Activated naive CD8-positive, alpha-beta T cell treated with anti-CD3 and anti-CD28 coated beads, Interleukin-2, amount 50 U/mL, for 24 hours (primary cell): ENCODE measurements around the gene CHSY1.
"Not testable (repeated sequence)": the region's sequence is repeated elsewhere in the genome, so short reads cannot be mapped to it uniquely, and the experiment has no call there.

Source experiments
- ATAC-seq: fragments of 150-1000 bp; cut with Tn5 transposase; one replicate; pipeline ENCODE4 v1.10.0; 2021
- DNase-seq: peaks from one replicate; pipeline ENCODE4 v3.0.0; 2021
- H3K27ac Mint-ChIP-seq: one replicate; pipeline ENCODE4 v1.8.0; 2021; ENCODE audit warnings: mild to moderate bottlenecking, mixed read lengths
- H3K27me3 Mint-ChIP-seq: one replicate; pipeline ENCODE4 v1.8.0; 2021; ENCODE audit warnings: mixed read lengths
- H3K36me3 Mint-ChIP-seq: one replicate; pipeline ENCODE4 v1.8.0; 2021; ENCODE audit warnings: low read depth, mixed read lengths
- H3K4me1 Mint-ChIP-seq: one replicate; pipeline ENCODE4 v1.8.0; 2021; ENCODE audit warnings: mixed read lengths
- H3K4me3 Mint-ChIP-seq: one replicate; pipeline ENCODE4 v1.8.0; 2021; ENCODE audit warnings: mild to moderate bottlenecking, moderate library complexity, mixed read lengths
- H3K9me3 Mint-ChIP-seq: one replicate; pipeline ENCODE4 v1.8.0; 2021; ENCODE audit warnings: mixed read lengths

Gene CHSY1

GRCh38 chr15:101214435-101215097 is 37.3 kb downstream of the CHSY1 start:
- Mint-ChIP-seq H3K4me1 (peaks cover 70% of the 10 kb centered on the region), H3K36me3 (peaks cover 35% of the 10 kb centered on the region)
- not testable (repeated sequence) for DNase-seq, H3K9me3 Mint-ChIP-seq, H3K27me3 Mint-ChIP-seq, H3K27ac Mint-ChIP-seq, ATAC-seq, H3K4me3 Mint-ChIP-seq

DNA sequence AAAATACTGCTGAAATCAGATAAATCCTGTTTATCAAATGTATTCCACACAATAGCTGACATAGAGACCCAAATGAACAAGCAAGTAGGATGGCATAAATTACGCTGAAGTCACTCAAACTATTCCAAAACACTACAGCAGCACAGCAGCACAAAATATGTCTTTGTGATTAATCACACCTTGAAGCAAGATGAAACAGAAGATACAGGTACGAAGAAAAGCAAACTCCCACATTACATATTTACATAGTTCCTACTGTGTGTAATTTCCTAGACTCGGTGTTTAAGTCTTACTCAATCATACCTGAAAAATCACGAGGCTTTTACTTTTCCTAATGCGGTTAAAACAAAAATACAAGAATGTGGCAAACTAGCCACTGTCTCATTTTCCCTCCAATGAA is 38.3 kb downstream of the CHSY1 start:
- Mint-ChIP-seq H3K36me3 (peaks cover 36% of the 10 kb centered on the region), H3K4me1 (peaks cover 78% of the 10 kb centered on the region), H3K27ac (no peak overlapping the region), H3K4me3 (no peak overlapping the region), H3K27me3 (no peaks in the 10 kb centered on the region), H3K9me3 (no peaks in the 10 kb centered on the region)
- DNase-seq (no peak), ATAC-seq (no peak)

GRCh38 chr15:101213147-101213546 is 38.7 kb downstream of the CHSY1 start:
- Mint-ChIP-seq H3K4me3 (no peak overlapping the region), H3K27ac (no peak overlapping the region), H3K9me3 (no peaks in the 10 kb centered on the region), H3K36me3 (peaks cover 35% of the 10 kb centered on the region), H3K27me3 (no peaks in the 10 kb centered on the region), H3K4me1 (peaks cover 82% of the 10 kb centered on the region)
- ATAC-seq (no peak), DNase-seq (no peak)

DNA sequence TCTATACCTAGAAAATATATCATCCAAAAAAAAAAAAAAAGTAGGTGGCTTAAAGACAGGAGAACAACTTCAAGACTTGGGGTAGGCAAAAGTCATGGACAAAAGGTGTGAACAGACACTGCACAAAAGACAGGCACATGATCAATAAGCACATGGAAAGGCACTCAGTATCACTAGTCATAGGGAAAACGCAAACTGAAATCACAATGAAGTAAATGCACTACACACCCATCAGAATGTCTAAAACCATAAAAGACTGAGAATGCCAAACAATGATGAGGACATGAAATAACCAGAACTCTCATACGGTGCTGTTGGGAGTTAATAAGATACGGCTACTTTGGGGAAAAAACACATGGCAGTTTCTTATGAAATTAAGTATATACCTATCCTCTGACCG is 40.0 kb downstream of the CHSY1 start:
- H3K4me1 Mint-ChIP-seq = peaks cover 88% of the 10 kb centered on the region

GRCh38 chr15:101210466-101210865 is 41.4 kb downstream of the CHSY1 start:
- DNase-seq = no peak
- no peaks in the 10 kb centered on the region for H3K9me3 Mint-ChIP-seq
- no peak overlapping the region for H3K4me3 Mint-ChIP-seq
- peaks cover 33% of the 10 kb centered on the region for H3K36me3 Mint-ChIP-seq
- ATAC-seq = no peak
- H3K27ac Mint-ChIP-seq = peak overlapping the region; percentile 73
- peaks cover 91% of the 10 kb centered on the region for H3K4me1 Mint-ChIP-seq
- H3K27me3 Mint-ChIP-seq = no peaks in the 10 kb centered on the region

More for the DNA sequence above, 40.0 kb downstream of the CHSY1 start:
- DNase-seq = no peak
- Mint-ChIP-seq H3K27ac (no peak overlapping the region), H3K4me3 (no peak overlapping the region), H3K9me3 (no peaks in the 10 kb centered on the region), H3K27me3 (no peaks in the 10 kb centered on the region), H3K36me3 (peaks cover 38% of the 10 kb centered on the region)
- ATAC-seq = no peak

GRCh38 chr15:101210058-101210457 is 41.8 kb downstream of the CHSY1 start:
- no peaks in the 10 kb centered on the region for H3K27me3 Mint-ChIP-seq
- no peaks in the 10 kb centered on the region for H3K9me3 Mint-ChIP-seq
- no peak for DNase-seq
- ATAC-seq = no peak
- H3K4me1 Mint-ChIP-seq = peaks cover 94% of the 10 kb centered on the region
- no peak overlapping the region for H3K4me3 Mint-ChIP-seq
- peak overlapping the region; percentile 73 for H3K27ac Mint-ChIP-seq
- peaks cover 35% of the 10 kb centered on the region for H3K36me3 Mint-ChIP-seq

- DNase-seq = no peak
- no peaks in the 10 kb centered on the region for H3K27me3 Mint-ChIP-seq
- no peak for ATAC-seq
- H3K27ac Mint-ChIP-seq = peak overlapping the region; percentile 73
- peaks cover 96% of the 10 kb centered on the region for H3K4me1 Mint-ChIP-seq
- H3K4me3 Mint-ChIP-seq = no peak overlapping the region
- H3K36me3 Mint-ChIP-seq = peaks cover 35% of the 10 kb centered on the region
- no peaks in the 10 kb centered on the region for H3K9me3 Mint-ChIP-seq
Observed at GRCh38 chr15:101209285-101209845, 42.5 kb downstream of the CHSY1 start.

DNA sequence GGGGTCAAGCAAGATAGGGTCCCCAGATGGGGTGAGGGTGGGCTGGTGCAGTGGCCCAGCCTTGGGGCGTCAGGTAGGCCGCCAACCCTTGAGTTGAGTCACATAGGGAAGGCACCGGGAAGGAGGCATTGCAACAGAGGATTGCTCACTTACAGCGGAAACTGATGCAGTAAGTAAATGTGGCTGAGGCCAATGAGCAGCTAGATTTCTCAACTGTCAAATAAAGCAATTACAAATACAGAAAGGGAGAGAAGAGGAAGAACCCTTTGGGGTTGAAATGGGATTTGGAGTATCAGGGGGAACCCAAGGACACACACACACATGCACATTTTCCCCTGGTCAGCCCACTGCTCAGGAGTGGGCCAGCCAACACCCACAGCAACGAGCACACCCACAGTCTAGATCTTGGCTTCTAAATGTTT is 44.0 kb downstream of the CHSY1 start:
- Mint-ChIP-seq H3K27me3 (no peaks in the 10 kb centered on the region), H3K9me3 (no peaks in the 10 kb centered on the region), H3K4me1 (peaks cover 96% of the 10 kb centered on the region), H3K4me3 (peak overlapping the region; percentile 27), H3K27ac (peak overlapping the region; percentile 98), H3K36me3 (peaks cover 42% of the 10 kb centered on the region)
- DNase-seq (no peak), ATAC-seq (peak; percentile 13)

- Mint-ChIP-seq H3K9me3 (no peaks in the 10 kb centered on the region), H3K36me3 (peaks cover 38% of the 10 kb centered on the region), H3K27me3 (no peaks in the 10 kb centered on the region), H3K27ac (peak overlapping the region; percentile 98), H3K4me3 (peak overlapping the region; percentile 73), H3K4me1 (peaks cover 95% of the 10 kb centered on the region)
- ATAC-seq = peak; percentile 94
- peak; percentile 79 for DNase-seq
Observed at GRCh38 chr15:101206176-101206591, 45.7 kb downstream of the CHSY1 start.

DNA sequence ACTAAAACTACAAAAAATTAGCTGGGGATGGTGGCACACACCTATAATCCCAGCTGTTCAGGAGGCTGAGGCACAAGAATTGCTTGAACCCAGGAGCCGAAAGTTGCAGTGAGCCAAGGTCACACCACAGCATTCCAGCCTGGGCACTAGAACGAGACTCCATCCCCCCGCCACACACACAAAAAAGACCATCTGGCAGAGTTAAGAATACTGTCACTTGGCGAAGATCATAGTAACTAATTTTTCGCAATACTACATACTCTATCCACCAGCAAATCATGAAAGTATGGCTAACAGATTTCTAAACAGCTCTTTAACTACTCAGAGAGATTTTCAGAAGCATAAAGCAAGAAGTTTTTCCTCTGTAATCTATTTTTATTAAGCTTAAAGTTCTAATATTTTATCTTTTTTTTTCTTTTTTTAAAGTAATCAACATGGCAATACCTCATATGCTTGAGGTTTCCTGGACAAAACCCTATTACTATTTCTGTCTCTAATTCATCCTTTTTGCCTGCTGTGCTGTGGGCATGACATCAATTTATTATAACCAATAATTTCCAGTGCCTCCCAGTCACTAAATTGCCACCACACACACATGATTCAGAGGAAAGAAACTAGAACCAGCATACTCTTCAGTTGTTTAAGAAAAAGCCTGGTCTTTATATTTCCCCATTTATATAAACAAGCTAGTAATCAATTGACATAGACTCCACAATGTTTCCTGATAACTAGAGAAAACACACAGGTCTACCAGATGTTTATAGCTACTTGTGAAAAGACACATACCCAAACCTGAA is 46.9 kb downstream of the CHSY1 start:
- peak overlapping the region; percentile 73 for H3K4me3 Mint-ChIP-seq
- H3K4me1 Mint-ChIP-seq = peaks cover 97% of the 10 kb centered on the region
- H3K36me3 Mint-ChIP-seq = peaks cover 44% of the 10 kb centered on the region
- no peaks in the 10 kb centered on the region for H3K9me3 Mint-ChIP-seq
- DNase-seq (no peak), ATAC-seq (peak; percentile 6)
- no peaks in the 10 kb centered on the region for H3K27me3 Mint-ChIP-seq
- peak overlapping the region; percentile 98 for H3K27ac Mint-ChIP-seq

GRCh38 chr15:101203607-101204189 is 48.1 kb downstream of the CHSY1 start:
- ATAC-seq = no peak
- H3K27me3 Mint-ChIP-seq = no peaks in the 10 kb centered on the region
- peaks cover 97% of the 10 kb centered on the region for H3K4me1 Mint-ChIP-seq
- H3K27ac Mint-ChIP-seq = peak overlapping the region; percentile 97
- no peaks in the 10 kb centered on the region for H3K9me3 Mint-ChIP-seq
- no peak for DNase-seq
- H3K4me3 Mint-ChIP-seq = peak overlapping the region; percentile 56
- peaks cover 43% of the 10 kb centered on the region for H3K36me3 Mint-ChIP-seq

DNA sequence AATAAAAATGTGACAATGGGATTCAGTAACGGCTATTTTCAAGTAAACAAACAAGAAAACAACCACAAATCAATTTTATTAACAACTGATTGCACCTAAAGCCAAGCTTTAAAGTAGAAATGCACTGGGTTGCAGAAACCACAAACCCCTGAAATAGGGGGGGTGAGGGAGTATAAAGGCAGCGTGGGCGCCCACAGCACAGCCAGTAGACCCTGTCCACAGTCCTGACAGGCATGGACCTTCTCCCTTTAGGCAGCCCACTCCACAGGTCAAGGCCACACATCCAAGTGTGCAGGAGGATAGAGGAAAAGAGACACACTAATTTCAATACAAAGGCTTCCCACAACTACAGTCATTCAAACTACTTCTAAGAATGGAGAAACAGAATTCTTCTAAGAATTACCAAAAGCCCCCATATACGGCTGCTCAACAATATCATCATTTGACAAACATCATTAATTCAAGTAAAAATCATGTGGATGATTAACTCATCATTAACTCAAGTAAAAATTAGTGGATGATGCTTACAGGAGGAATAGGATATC is 48.7 kb downstream of the CHSY1 start:
- Mint-ChIP-seq H3K27me3 (no peaks in the 10 kb centered on the region), H3K9me3 (no peaks in the 10 kb centered on the region), H3K27ac (peak overlapping the region; percentile 97), H3K36me3 (peaks cover 44% of the 10 kb centered on the region), H3K4me3 (peak overlapping the region; percentile 56), H3K4me1 (peaks cover 97% of the 10 kb centered on the region)
- DNase-seq = no peak
- no peak for ATAC-seq

DNA sequence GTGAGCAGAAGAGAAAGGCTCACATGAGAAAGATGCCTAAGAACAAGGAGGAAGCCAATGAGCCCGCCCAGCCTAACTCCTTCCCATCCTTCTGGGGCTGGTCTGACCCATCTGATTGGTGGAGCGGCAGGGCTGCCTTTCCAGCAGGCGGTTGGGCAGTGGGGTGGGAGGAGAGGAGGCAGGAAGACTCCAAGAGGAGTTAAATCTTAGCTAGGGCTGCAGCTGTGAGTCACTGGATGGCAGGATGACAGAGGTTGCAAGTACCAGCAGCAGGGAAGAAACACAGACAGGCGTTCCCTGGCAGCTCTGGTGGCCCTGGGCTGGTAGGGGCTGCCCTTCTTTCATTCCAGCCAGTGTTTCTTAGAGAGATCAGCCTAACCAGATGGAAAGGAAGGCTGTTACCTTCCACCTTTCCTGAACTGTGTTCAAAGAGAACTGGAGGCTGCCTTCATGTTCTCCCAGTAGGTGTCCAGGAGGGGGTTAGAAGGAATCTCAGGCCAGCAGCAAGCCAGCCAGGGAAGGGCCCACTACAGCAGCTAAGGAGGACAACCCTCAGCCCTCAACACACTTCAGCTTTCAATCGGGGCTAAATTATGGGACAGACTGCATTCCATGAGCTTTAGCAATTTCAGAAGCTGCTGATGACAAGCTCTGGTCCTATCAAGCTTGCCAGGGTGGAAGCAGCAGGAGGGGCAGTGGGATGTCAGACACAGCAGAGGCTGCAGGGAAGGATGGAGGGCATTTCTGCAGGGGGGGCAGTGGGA is 50.3 kb downstream of the CHSY1 start:
- H3K4me1 Mint-ChIP-seq = peaks cover 94% of the 10 kb centered on the region
- peak overlapping the region; percentile 94 for H3K27ac Mint-ChIP-seq
- peaks cover 37% of the 10 kb centered on the region for H3K36me3 Mint-ChIP-seq
- no peak for ATAC-seq
- no peak for DNase-seq
- no peaks in the 10 kb centered on the region for H3K9me3 Mint-ChIP-seq
- no peak overlapping the region for H3K4me3 Mint-ChIP-seq
- H3K27me3 Mint-ChIP-seq = no peaks in the 10 kb centered on the region

DNA sequence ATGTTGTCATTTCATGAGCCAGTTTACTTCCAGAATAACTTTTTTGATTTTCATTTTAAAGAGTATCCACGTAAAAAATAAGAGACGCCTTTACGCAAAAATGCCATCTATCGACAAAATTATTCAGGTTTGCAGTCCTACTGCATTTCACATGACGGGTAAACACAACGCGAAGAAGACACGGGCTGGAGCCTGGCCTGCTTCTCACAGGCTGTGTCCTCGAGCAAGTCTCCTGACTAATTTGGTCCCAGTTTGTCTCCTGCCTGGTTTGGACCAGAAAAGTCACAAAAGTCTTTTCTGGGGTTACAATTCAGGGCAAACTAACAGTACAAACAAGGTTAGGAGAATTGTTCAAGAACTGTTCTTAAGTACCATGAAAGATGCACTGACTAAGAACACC is 51.7 kb downstream of the CHSY1 start:
- Mint-ChIP-seq H3K27ac (peak overlapping the region; percentile 94), H3K4me1 (peaks cover 93% of the 10 kb centered on the region), H3K9me3 (no peaks in the 10 kb centered on the region), H3K36me3 (peaks cover 28% of the 10 kb centered on the region), H3K27me3 (no peaks in the 10 kb centered on the region), H3K4me3 (peak overlapping the region; percentile 48)
- DNase-seq = no peak
- no peak for ATAC-seq
